Stimulated activated CD4-positive, alpha-beta T cell treated with anti-CD3 and anti-CD28 coated beads, Interleukin-4, amount 100 ng/mL, for 4 hours (primary cell): ENCODE data around the gene ACVR1B.
"Not testable (repeated sequence)": the region's sequence is repeated elsewhere in the genome, so short reads cannot be mapped to it uniquely, and the experiment has no call there.

Experiments used
- DNase-seq, 2 experiments: peaks; one replicate each; pipeline ENCODE4 v3.0.0-alpha.2; 2020

Gene ACVR1B

GRCh38 chr12:51971679-51972421 is 20.4 kb downstream of the ACVR1B start:
- DNase-seq, result no peak

DNA sequence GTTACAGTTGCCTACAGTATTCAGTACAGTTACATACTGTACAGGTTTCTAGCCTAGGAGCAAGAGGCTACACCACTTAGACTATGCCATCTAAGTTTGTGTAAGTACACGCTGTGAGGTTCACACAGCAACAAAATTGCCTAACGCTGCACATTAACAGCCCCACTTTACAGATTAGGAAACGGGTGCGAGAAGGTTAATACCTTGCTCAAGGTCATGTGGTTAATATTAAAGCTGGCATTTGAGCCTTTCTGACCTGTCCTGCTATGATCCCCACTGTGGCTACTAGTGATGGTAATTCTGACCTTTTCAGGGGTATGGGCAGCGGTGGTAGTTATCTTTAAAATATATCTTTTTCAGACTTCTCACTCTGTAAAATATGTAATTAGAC is 20.9 kb downstream of the ACVR1B start:
- DNase-seq, result no peak

GRCh38 chr12:51972849-51973273 is 21.4 kb downstream of the ACVR1B start:
- peak; percentile 32 to 34 for DNase-seq

DNA sequence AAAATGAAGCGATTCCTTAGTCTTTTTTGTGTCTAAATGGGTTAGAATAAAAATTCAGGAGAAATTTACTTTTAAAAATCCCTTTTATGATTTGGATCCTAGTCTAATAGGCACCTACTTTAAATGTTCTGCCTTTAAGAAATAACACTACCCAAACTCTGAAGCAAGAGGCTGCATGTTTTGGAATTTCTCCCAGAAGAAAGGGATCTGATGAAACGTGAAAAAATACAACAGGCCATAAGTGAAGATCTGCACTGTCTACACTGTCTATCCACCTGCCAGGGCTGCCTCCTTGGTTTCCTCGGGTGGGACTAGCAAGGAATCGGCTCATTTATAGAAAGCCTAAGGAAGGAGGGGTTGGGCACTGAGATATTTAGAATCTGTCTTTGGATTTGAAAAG is 22.1 kb downstream of the ACVR1B start:
- DNase-seq, result no peak

DNA sequence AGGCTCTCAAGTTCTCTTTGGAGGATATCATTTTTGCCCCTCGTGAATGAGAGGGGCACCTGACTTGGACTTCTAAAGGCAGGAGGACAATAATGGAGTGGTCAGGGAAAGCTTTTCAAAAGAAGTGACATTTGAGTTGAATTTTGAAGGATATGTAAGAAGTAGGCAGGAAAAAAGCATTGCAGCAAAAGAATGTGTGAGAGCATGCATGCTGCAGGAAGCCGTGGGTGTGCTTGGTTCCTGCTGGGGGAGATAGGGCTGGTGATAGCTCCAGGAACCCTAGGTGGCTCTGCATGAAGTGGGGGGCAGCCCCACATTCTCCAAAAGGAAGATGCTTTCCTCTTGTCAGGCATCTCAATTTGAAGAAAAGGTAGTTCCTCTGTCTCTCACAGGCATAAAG is 23.1 kb downstream of the ACVR1B start:
- DNase-seq, result no peak

DNA sequence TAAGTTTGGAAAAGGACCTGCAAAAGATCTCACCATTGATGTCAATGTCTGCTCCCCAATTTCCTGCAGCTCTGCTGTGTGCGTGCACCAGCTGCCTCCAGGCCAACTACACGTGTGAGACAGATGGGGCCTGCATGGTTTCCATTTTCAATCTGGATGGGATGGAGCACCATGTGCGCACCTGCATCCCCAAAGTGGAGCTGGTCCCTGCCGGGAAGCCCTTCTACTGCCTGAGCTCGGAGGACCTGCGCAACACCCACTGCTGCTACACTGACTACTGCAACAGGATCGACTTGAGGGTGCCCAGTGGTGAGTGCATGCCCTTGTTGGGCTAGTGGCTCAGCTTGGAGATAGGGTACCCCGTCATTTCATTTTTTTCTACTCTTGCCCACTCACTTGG is 23.7 kb downstream of the ACVR1B start:
- DNase-seq, result no peak

DNA sequence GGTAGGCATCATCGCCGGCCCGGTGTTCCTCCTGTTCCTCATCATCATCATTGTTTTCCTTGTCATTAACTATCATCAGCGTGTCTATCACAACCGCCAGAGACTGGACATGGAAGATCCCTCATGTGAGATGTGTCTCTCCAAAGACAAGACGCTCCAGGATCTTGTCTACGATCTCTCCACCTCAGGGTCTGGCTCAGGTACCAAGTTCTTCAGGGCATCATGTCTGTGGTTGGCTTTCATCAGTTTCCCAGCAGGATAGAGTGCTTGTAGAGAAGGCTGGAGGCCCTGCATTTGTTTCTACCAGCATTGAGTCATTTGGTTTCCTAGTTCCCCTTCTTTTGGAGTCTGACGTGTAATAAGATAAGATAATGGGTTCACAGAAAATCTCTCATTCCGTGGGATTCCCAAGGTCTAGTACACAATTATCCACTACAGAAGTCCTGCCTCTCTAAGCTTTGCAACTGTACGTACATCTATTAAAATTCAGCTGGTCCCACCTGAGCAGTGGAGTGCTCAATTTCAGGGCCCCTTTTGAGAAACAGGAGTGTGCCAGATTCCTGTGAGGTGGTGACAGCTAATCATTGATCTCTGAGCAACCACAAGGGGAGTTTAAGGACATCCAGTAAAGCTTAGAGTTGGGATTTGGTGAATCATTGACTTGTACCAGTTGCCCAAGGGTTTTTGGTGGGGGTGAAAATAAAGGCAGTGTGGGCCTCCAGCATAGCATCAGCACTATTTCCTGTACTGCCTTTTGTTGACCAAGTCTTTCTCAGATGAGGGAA is 25.1 kb downstream of the ACVR1B start:
- DNase-seq, result no peak

GRCh38 chr12:51977320-51977753 is 25.8 kb downstream of the ACVR1B start:
- DNase-seq, result no peak

DNA sequence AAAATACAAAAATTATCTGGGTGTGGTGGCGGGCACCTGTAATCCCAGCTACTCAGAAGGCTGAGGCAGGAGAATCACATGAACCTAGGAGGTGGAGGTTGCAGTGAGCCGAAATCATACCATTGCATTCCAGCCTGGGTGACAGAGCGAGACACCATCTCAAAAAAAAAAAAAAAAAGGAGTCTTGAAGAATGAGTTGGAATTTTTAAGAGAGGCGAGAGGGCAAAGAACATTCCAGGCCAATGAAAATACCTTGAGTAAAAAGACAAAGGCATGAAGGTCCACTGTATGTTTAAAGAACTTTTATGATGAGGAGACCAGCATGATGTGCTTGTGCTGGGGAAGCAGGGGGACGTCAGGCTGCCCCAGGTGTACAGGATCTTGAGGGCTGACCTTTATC is 27.8 kb downstream of the ACVR1B start:
- DNase-seq, result not testable (repeated sequence)

- peak; percentile 51 to 57 for DNase-seq
These were observed 28.7 kb downstream of the ACVR1B start for GRCh38 chr12:51980051-51980808.

- DNase-seq, result no peak
These were observed 29.3 kb downstream of the ACVR1B start for GRCh38 chr12:51980809-51981127.

- no peak for DNase-seq
These were observed 33.2 kb downstream of the ACVR1B start for GRCh38 chr12:51984657-51985056.

- no peak for DNase-seq
These were observed 33.8 kb downstream of the ACVR1B start for GRCh38 chr12:51985154-51985835.

DNA sequence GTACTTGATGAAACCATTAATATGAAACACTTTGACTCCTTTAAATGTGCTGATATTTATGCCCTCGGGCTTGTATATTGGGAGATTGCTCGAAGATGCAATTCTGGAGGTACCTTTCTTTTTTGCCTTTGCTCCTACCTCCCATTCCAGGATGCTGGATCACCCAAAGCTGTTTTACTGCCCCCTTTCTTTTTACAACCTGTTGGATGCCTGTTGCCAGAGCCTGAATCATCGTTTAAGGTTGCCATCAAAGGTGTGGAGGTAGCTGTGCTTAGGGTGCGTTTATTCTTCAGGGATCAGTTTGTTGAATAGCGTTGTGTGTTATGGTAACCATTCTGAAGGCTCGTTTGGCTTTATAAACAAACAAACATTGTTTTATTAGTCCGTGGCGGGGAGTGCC is 35.3 kb downstream of the ACVR1B start:
- no peak for DNase-seq

GRCh38 chr12:51992246-51992645 is 40.7 kb downstream of the ACVR1B start:
- no peak for DNase-seq

GRCh38 chr12:51994539-51994820 is 43.0 kb downstream of the ACVR1B start:
- DNase-seq, result no peak

GRCh38 chr12:51994959-51995358 is 43.5 kb downstream of the ACVR1B start:
- no peak for DNase-seq

- DNase-seq, result no peak
These were observed 45.6 kb downstream of the ACVR1B start for GRCh38 chr12:51997136-51997535.

DNA sequence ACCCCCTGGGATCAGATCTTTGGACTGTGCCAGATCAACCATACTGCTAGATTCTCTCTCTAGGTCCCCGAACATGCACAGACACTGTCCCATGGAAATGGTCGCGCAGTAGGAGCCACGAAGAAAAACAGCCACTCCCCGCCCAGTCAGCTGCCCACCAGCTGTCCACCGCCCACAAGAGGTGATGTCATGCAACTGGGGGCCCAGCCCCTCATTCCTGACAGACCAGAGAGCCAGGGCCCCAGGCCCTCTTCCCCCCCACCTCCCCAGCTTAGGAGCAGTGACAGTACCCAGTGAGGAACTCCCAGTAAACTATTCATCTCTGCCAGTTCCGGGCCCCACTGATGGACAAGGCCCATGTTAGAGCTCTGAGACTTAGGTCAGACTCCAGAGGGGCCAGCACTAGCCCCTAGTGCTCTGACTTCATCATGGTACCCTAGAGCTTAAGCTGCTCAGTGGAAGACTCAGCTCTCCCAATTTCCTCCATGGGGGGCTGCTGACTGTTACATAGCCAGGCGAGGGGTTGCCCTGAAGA is 51.6 kb downstream of the ACVR1B start:
- no peak for DNase-seq

DNA sequence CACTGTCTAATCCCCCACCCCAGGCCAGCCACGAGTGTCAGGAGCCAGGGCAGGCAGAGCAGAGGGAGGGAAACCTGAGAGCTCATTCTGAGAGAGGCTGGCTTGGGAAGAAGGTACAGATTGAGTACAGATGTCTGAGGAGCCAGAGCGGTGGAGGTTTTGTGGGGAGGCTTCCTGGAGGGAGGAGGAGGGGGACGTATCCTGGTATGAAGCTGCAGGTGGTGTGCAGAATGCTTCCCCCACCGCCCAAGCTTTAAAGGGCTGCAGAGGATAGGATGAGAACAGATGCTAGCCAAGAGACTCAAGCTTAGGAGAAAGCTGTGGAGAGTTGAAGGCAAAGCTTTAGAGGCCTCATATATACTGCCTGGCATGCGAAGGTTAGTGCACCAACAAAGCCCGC is 52.1 kb downstream of the ACVR1B start:
- DNase-seq, result no peak

- no peak for DNase-seq
These were observed 52.6 kb downstream of the ACVR1B start for GRCh38 chr12:52004042-52004648.

- no peak for DNase-seq
These were observed 53.9 kb downstream of the ACVR1B start for GRCh38 chr12:52005218-52005902.
